Activated CD4-positive, alpha-beta T cell treated with anti-CD3 and anti-CD28 coated beads, Interleukin-2, amount 10 ng/mL, durations not matched to agents 24 days and 14 days (primary cell): ENCODE data around the gene PRPH. TPM values are rescaled to one million over a fixed set of nuclear protein-coding genes. Genes with fewer than 3 reads are reported as not detected.
"Not testable (repeated sequence)": the region's sequence is repeated elsewhere in the genome, so short reads cannot be mapped to it uniquely, and the experiment has no call there.

Experiments
- DNase-seq: peaks from one replicate; pipeline ENCODE4 v3.0.0; 2022
- H3K27ac Mint-ChIP-seq: one replicate; pipeline ENCODE4 v1.8.0; 2022; ENCODE audit warnings: mild to moderate bottlenecking, mixed read lengths
- H3K27me3 Mint-ChIP-seq: one replicate; pipeline ENCODE4 v1.8.0; 2022; ENCODE audit warnings: mixed read lengths
- H3K36me3 Mint-ChIP-seq: one replicate; pipeline ENCODE4 v1.8.0; 2022; ENCODE audit warnings: low read depth, mild to moderate bottlenecking, mixed read lengths
- H3K4me1 Mint-ChIP-seq: one replicate; pipeline ENCODE4 v1.8.0; 2021; ENCODE audit warnings: mixed read lengths
- H3K4me3 Mint-ChIP-seq: one replicate; pipeline ENCODE4 v1.8.0; 2022; ENCODE audit warnings: mild to moderate bottlenecking, moderate library complexity, mixed read lengths
- H3K9me3 Mint-ChIP-seq: one replicate; pipeline ENCODE4 v1.8.0; 2021; ENCODE audit warnings: mixed read lengths
- intact Hi-C: fragments of 100-400 bp; cut with micrococcal nuclease; formaldehyde crosslinking; loops from one replicate; pipeline ENCODE4 v1.15.1; 2023
- total RNA-seq: library from RNA; stranded (reverse); gene quantifications from 2 replicates; pipeline ENCODE4 v1.2.3, GENCODE V29; 2022

PRPH gene
- total RNA-seq, 1 donor from 2014 or later: 0.23 TPM

GRCh38 chr12:49298160-49298559 is 3.2 kb downstream of the PRPH start:
- Mint-ChIP-seq H3K4me3 (peak overlapping the region; percentile 75), H3K27me3 (peaks cover 62% of the 10 kb centered on the region), H3K27ac (no peak overlapping the region), H3K4me1 (peaks cover 27% of the 10 kb centered on the region), H3K9me3 (no peaks in the 10 kb centered on the region), H3K36me3 (no peaks in the 10 kb centered on the region)
- no peak for DNase-seq
- intact Hi-C loops: no loop called here

- H3K4me1 Mint-ChIP-seq: peaks cover 21% of the 10 kb centered on the region
- no peak overlapping the region for H3K4me3 Mint-ChIP-seq
- no peaks in the 10 kb centered on the region for H3K9me3 Mint-ChIP-seq
- no peak overlapping the region for H3K27ac Mint-ChIP-seq
- intact Hi-C loops: no loop called here
- H3K36me3 Mint-ChIP-seq: no peaks in the 10 kb centered on the region
- H3K27me3 Mint-ChIP-seq: peaks cover 41% of the 10 kb centered on the region
- DNase-seq: peak; percentile 77
Measured at GRCh38 chr12:49301760-49302159, 6.8 kb downstream of the PRPH start.

- intact Hi-C loops: no loop called here
- H3K27ac Mint-ChIP-seq: no peak overlapping the region
- no peaks in the 10 kb centered on the region for H3K36me3 Mint-ChIP-seq
- no peak for DNase-seq
- H3K9me3 Mint-ChIP-seq: no peaks in the 10 kb centered on the region
- no peak overlapping the region for H3K4me3 Mint-ChIP-seq
- peaks cover 37% of the 10 kb centered on the region for H3K27me3 Mint-ChIP-seq
- H3K4me1 Mint-ChIP-seq: peaks cover 8% of the 10 kb centered on the region
Measured at GRCh38 chr12:49304161-49304560, 9.2 kb downstream of the PRPH start.

- no peak for DNase-seq
- Mint-ChIP-seq H3K36me3 (no peaks in the 10 kb centered on the region), H3K4me1 (peaks cover 8% of the 10 kb centered on the region), H3K9me3 (no peaks in the 10 kb centered on the region), H3K27me3 (peaks cover 49% of the 10 kb centered on the region), H3K27ac (no peak overlapping the region), H3K4me3 (no peak overlapping the region)
- intact Hi-C loops: no loop called here
Measured at GRCh38 chr12:49305762-49306510, 11.0 kb downstream of the PRPH start.

GRCh38 chr12:49309386-49309785 is 14.4 kb downstream of the PRPH start:
- H3K4me3 Mint-ChIP-seq: no peak overlapping the region
- intact Hi-C loops: no loop called here
- H3K9me3 Mint-ChIP-seq: no peaks in the 10 kb centered on the region
- no peak for DNase-seq
- H3K4me1 Mint-ChIP-seq: no peaks in the 10 kb centered on the region
- H3K36me3 Mint-ChIP-seq: no peaks in the 10 kb centered on the region
- peaks cover 44% of the 10 kb centered on the region for H3K27me3 Mint-ChIP-seq
- no peak overlapping the region for H3K27ac Mint-ChIP-seq

GRCh38 chr12:49310451-49311000 is 15.6 kb downstream of the PRPH start:
- DNase-seq, intact Hi-C loops, H3K9me3 Mint-ChIP-seq, H3K4me1 Mint-ChIP-seq, H3K4me3 Mint-ChIP-seq, H3K27ac Mint-ChIP-seq, H3K36me3 Mint-ChIP-seq: not testable (repeated sequence)
- H3K27me3 Mint-ChIP-seq: peaks cover 43% of the 10 kb centered on the region

- H3K4me1 Mint-ChIP-seq: no peaks in the 10 kb centered on the region
- H3K27ac Mint-ChIP-seq: no peak overlapping the region
- no peaks in the 10 kb centered on the region for H3K36me3 Mint-ChIP-seq
- H3K4me3 Mint-ChIP-seq: no peak overlapping the region
- peaks cover 16% of the 10 kb centered on the region for H3K27me3 Mint-ChIP-seq
- DNase-seq: no peak
- intact Hi-C loops: no loop called here
- no peaks in the 10 kb centered on the region for H3K9me3 Mint-ChIP-seq
Measured at GRCh38 chr12:49314811-49315210, 19.9 kb downstream of the PRPH start.

GRCh38 chr12:49317118-49317517 is 22.2 kb downstream of the PRPH start:
- H3K4me3 Mint-ChIP-seq, H3K36me3 Mint-ChIP-seq, H3K27me3 Mint-ChIP-seq, H3K9me3 Mint-ChIP-seq, DNase-seq, intact Hi-C loops, H3K27ac Mint-ChIP-seq: not testable (repeated sequence)
- peaks cover 10% of the 10 kb centered on the region for H3K4me1 Mint-ChIP-seq

GRCh38 chr12:49320411-49321103 is 25.6 kb downstream of the PRPH start:
- H3K27ac Mint-ChIP-seq, DNase-seq, H3K36me3 Mint-ChIP-seq, intact Hi-C loops, H3K9me3 Mint-ChIP-seq, H3K27me3 Mint-ChIP-seq: not testable (repeated sequence)
- peaks cover 22% of the 10 kb centered on the region for H3K4me1 Mint-ChIP-seq
- H3K4me3 Mint-ChIP-seq: peak overlapping the region; percentile 40

- Mint-ChIP-seq H3K36me3 (peaks cover 16% of the 10 kb centered on the region), H3K9me3 (no peaks in the 10 kb centered on the region), H3K4me3 (peak overlapping the region; percentile 94), H3K27ac (peak overlapping the region; percentile 88), H3K4me1 (peaks cover 24% of the 10 kb centered on the region), H3K27me3 (no peaks in the 10 kb centered on the region)
- intact Hi-C loops: no loop called here
- DNase-seq: no peak
Measured at GRCh38 chr12:49322367-49322707, 27.4 kb downstream of the PRPH start.

GRCh38 chr12:49322708-49323523 is 28.0 kb downstream of the PRPH start, which contains the start of gene TROAP:
TSS of gene TROAP (plus strand) at chr12:49323255. CDS start at chr12:49323609, 354 bp downstream.
- intact Hi-C loops: loop anchor here (1.0 kb wide), 2 partner anchors 44 to 58 kb away; partner anchors contain the start of genes SPATS2 and TUBA1C
- Mint-ChIP-seq H3K27ac (peak within 1 kb of the TSS; percentile 88), H3K4me1 (peaks cover 24% of the 10 kb centered on the region), H3K36me3 (peaks cover 21% of the 10 kb centered on the region), H3K9me3 (no peaks in the 10 kb centered on the region), H3K4me3 (peak within 1 kb of the TSS; percentile 94), H3K27me3 (no peaks in the 10 kb centered on the region)
- peak; percentile 99 for DNase-seq

- peak overlapping the region; percentile 94 for H3K4me3 Mint-ChIP-seq
- no peaks in the 10 kb centered on the region for H3K27me3 Mint-ChIP-seq
- DNase-seq: no peak
- H3K27ac Mint-ChIP-seq: peak overlapping the region; percentile 88
- H3K36me3 Mint-ChIP-seq: peaks cover 22% of the 10 kb centered on the region
- H3K9me3 Mint-ChIP-seq: no peaks in the 10 kb centered on the region
- intact Hi-C loops: loop anchor here (1.0 kb wide), 2 partner anchors 44 to 58 kb away; partner anchors contain the start of genes SPATS2 and TUBA1C
- H3K4me1 Mint-ChIP-seq: peaks cover 24% of the 10 kb centered on the region
Measured at GRCh38 chr12:49323524-49324097, 28.7 kb downstream of the PRPH start.

- Mint-ChIP-seq H3K4me3 (no peak overlapping the region), H3K27ac (no peak overlapping the region), H3K27me3 (no peaks in the 10 kb centered on the region), H3K4me1 (peaks cover 21% of the 10 kb centered on the region), H3K36me3 (peaks cover 33% of the 10 kb centered on the region), H3K9me3 (no peaks in the 10 kb centered on the region)
- intact Hi-C loops: no loop called here
- DNase-seq: no peak
Measured at GRCh38 chr12:49325606-49326005, 30.7 kb downstream of the PRPH start.
